GM18868 (cell line): ENCODE results near the gene RSRC2.
A peak's percentile ranks its signal among the peaks of the same experiment; 100 is the strongest.
"Not testable (repeated sequence)": the region's sequence is repeated elsewhere in the genome, so short reads cannot be mapped to it uniquely, and the experiment has no call there.

Source experiments
- ATAC-seq: cut with Tn5 transposase; IDR thresholded peaks from one replicate; pipeline ENCODE4 v1.9.1; 2021; ENCODE audit warnings: mild to moderate bottlenecking, moderate library complexity; ENCODE audit not compliant: unreplicated experiment

The RSRC2 gene

GRCh38 chr12:122487807-122488206, 38.9 kb downstream of the RSRC2 start:
- not testable (repeated sequence) for ATAC-seq

GRCh38 chr12:122486805-122487426, 39.8 kb downstream of the RSRC2 start:
- no peak for ATAC-seq

- not testable (repeated sequence) for ATAC-seq
These were observed 40.4 kb downstream of the RSRC2 start for GRCh38 chr12:122486360-122486759.

- ATAC-seq: not testable (repeated sequence)
These were observed 42.4 kb downstream of the RSRC2 start for GRCh38 chr12:122484385-122484784.

- no peak for ATAC-seq
These were observed 42.8 kb downstream of the RSRC2 start for GRCh38 chr12:122483969-122484368.

- no peak for ATAC-seq
These were observed 44.9 kb downstream of the RSRC2 start for GRCh38 chr12:122481861-122482260.

- ATAC-seq: no peak
These were observed 46.0 kb downstream of the RSRC2 start for GRCh38 chr12:122480753-122481152.

- no peak for ATAC-seq
These were observed 52.4 kb downstream of the RSRC2 start for GRCh38 chr12:122474324-122474716.

GRCh38 chr12:122473543-122474323, 53.0 kb downstream of the RSRC2 start:
- ATAC-seq: peak; percentile 67

GRCh38 chr12:122471324-122472226, 55.2 kb downstream of the RSRC2 start:
- no peak for ATAC-seq

- ATAC-seq: not testable (repeated sequence)
These were observed 56.2 kb downstream of the RSRC2 start for GRCh38 chr12:122470576-122470975.

GRCh38 chr12:122469856-122470255, 56.9 kb downstream of the RSRC2 start:
- not testable (repeated sequence) for ATAC-seq

GRCh38 chr12:122467983-122468382, 58.8 kb downstream of the RSRC2 start:
- no peak for ATAC-seq

- not testable (repeated sequence) for ATAC-seq
These were observed 62.3 kb downstream of the RSRC2 start for GRCh38 chr12:122464317-122465042.

- no peak for ATAC-seq
These were observed 66.1 kb downstream of the RSRC2 start for GRCh38 chr12:122460641-122461040.

GRCh38 chr12:122460061-122460460, 66.7 kb downstream of the RSRC2 start:
- no peak for ATAC-seq

- no peak for ATAC-seq
These were observed 67.5 kb downstream of the RSRC2 start for GRCh38 chr12:122459211-122459610.

GRCh38 chr12:122458105-122459035, 68.4 kb downstream of the RSRC2 start:
- no peak for ATAC-seq

GRCh38 chr12:122457627-122458026, 69.1 kb downstream of the RSRC2 start:
- no peak for ATAC-seq

- no peak for ATAC-seq
These were observed 72.0 kb downstream of the RSRC2 start for GRCh38 chr12:122454739-122455138.
